ENCODE measurements around the gene PPP5C. TPM values are rescaled to one million over a fixed set of nuclear protein-coding genes. Genes with fewer than 3 reads are reported as not detected.
A peak's percentile ranks its signal among the peaks of the same experiment; 100 is the strongest.
"Not testable (repeated sequence)": the region's sequence is repeated elsewhere in the genome, so short reads cannot be mapped to it uniquely, and the experiment has no call there.

PPP5C gene
- total and polyA plus RNA-seq, 4 experiments from 2014 or later = 16.3 to 38.5 (median 33.8) TPM

DNA sequence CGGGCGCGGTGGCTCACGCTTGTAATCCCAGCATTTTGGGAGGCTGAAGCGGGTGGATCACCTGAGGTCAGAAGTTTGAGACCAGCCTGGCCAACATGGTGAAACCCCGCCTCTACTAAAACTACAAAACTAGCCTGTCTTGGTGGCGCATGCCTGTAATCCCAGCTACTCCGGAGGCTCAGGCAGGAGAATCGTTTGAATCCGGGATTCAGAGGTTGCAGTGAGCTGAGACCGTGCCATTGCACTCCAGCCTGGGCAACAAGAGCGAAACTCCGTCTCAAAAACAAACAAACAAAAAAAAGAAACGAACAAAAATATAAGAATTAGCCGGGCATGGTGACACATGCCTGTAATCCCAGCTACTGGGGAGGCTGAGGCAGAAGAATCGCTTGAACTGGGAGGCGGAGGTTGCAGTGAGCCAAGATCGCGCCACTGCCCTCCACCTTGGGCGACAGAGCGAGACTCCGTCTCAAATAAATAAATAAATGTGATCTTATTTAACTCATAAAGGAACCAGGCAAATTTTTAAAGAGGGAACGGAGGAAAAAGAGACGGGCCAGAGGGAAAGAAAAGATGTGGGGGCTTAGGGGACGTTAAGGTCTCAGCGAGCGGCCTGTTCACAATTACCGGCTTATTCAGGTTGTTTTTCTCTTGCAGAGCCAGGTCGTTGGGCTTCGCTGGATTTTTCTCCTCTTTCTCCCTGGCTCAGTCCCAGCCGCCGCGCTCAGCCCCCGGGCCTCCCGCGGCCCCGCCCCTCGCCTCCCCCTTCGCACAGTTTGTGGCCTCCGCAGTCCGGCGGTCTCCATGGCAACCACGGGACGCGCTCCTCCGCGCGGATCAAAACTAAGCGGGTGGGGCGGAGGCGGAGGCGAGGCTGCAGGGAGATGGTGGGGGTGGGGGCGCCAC, 69.2 kb downstream of the PPP5C start:
- H3K27ac Mint-ChIP-seq; intact Hi-C loops (cut with micrococcal nuclease); H3K9me3 Mint-ChIP-seq; H3K36me3 ChIP-seq (ENCODE audit: insufficient read depth, low read length); POLR2A ChIA-PET (ENCODE audit: partially characterized antibody); H3K9me3 ChIP-seq (ENCODE audit: control insufficient read depth in 1 of 2, low read length in 2 of 2); H3K36me3 Mint-ChIP-seq; DNase-seq; H3K27ac ChIP-seq (ENCODE audit: low read depth, low read length); H3K4me3 ChIP-seq (ENCODE audit: low read length in 2 of 2); H3K4me1 ChIP-seq (ENCODE audit: insufficient read depth, low read length): not testable (repeated sequence)
- CTCF ChIA-PET (ENCODE audit: partially characterized antibody) = interaction anchor here (1.0 to 1.4 kb wide), 2 partner anchors 10 to 13 kb away, joined by 3 read pairs; no protein-coding TSS in a partner anchor
- H3K4me3 Mint-ChIP-seq = peak overlapping the region in 2 of 8 donors; percentile 54 to 56
- H3K4me1 Mint-ChIP-seq = peaks cover 0 to 13% (median 3%) of the 10 kb centered on the region in 4 donors
- peaks cover 10% of the 10 kb centered on the region for H3K27me3 ChIP-seq (ENCODE audit: insufficient read depth, low read length)
- peaks cover 30 to 38% of the 10 kb centered on the region in 2 donors for H3K27me3 Mint-ChIP-seq

- H3K4me3 Mint-ChIP-seq = no peak overlapping the region
- POLR2A ChIA-PET (ENCODE audit: partially characterized antibody) = no interaction called here
- DNase-seq = no peak
- no peaks in the 10 kb centered on the region for H3K9me3 ChIP-seq (ENCODE audit: control insufficient read depth in 1 of 2, low read length in 2 of 2)
- no peak overlapping the region for H3K27ac Mint-ChIP-seq
- CTCF ChIA-PET (ENCODE audit: partially characterized antibody) = no interaction called here
- H3K27me3 Mint-ChIP-seq = peaks cover 25 to 33% of the 10 kb centered on the region in 2 donors
- H3K4me3 ChIP-seq (ENCODE audit: low read length in 2 of 2) = no peak overlapping the region
- no peaks in the 10 kb centered on the region for H3K36me3 ChIP-seq (ENCODE audit: insufficient read depth, low read length)
- no peak overlapping the region for H3K27ac ChIP-seq (ENCODE audit: low read depth, low read length)
- peaks cover 0 to 3% (median 0%) of the 10 kb centered on the region in 8 donors for H3K9me3 Mint-ChIP-seq
- H3K4me1 ChIP-seq (ENCODE audit: insufficient read depth, low read length) = peaks cover 7% of the 10 kb centered on the region
- intact Hi-C loops (cut with micrococcal nuclease) = no loop called here
- H3K36me3 Mint-ChIP-seq = no peaks in the 10 kb centered on the region
- peaks cover 1% of the 10 kb centered on the region for H3K27me3 ChIP-seq (ENCODE audit: insufficient read depth, low read length)
- peaks cover 0 to 6% (median under 1%) of the 10 kb centered on the region in 4 donors for H3K4me1 Mint-ChIP-seq
Observed at GRCh38 chr19:46420056-46420455, 73.2 kb downstream of the PPP5C start.

GRCh38 chr19:46422344-46422743, 75.5 kb downstream of the PPP5C start:
- H3K27ac Mint-ChIP-seq = no peak overlapping the region
- intact Hi-C loops (cut with micrococcal nuclease) = no loop called here
- CTCF ChIA-PET (ENCODE audit: partially characterized antibody) = no interaction called here

DNA sequence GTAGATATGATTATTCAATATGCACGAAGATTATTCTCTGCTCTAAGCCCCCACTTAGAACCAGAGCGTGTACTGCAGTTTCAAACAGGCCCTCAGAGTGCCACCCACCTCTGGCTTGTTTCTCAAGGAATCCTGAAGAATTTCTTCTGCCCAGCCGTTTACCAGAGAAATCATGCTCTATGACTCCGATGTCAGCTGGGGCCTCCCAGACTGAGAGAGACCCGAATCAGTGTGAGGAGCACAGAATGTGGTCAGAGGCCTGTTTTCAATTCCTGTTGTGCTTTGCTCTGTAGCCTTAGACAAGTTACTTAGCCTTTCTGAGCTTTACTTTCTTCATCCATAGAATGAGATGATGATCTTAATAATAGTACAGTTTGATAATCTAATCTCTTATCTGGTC, 76.3 kb downstream of the PPP5C start:
- Mint-ChIP-seq H3K4me1 (peaks cover 5 to 13% (median 9%) of the 10 kb centered on the region in 4 donors), H3K9me3 (peaks cover 0 to 2% (median 0%) of the 10 kb centered on the region in 8 donors), H3K4me3 (no peak overlapping the region), H3K27me3 (peaks cover 40 to 47% of the 10 kb centered on the region in 2 donors), H3K27ac (no peak overlapping the region), H3K36me3 (no peaks in the 10 kb centered on the region)
- Histone ChIP-seq H3K27me3 (ENCODE audit: insufficient read depth, low read length) (peaks cover 12% of the 10 kb centered on the region), H3K4me1 (ENCODE audit: insufficient read depth, low read length) (peaks cover 13% of the 10 kb centered on the region), H3K36me3 (ENCODE audit: insufficient read depth, low read length) (no peaks in the 10 kb centered on the region), H3K4me3 (ENCODE audit: low read length in 2 of 2) (no peak overlapping the region), H3K27ac (ENCODE audit: low read depth, low read length) (no peak overlapping the region), H3K9me3 (ENCODE audit: control insufficient read depth in 1 of 2, low read length in 2 of 2) (no peaks in the 10 kb centered on the region)
- POLR2A ChIA-PET (ENCODE audit: partially characterized antibody) = no interaction called here
- intact Hi-C loops (cut with micrococcal nuclease) = no loop called here
- CTCF ChIA-PET (ENCODE audit: partially characterized antibody) = no interaction called here
- no peak for DNase-seq

More at GRCh38 chr19:46422344-46422743, 75.5 kb downstream of the PPP5C start:
- Histone ChIP-seq H3K36me3 (ENCODE audit: insufficient read depth, low read length) (no peaks in the 10 kb centered on the region), H3K9me3 (ENCODE audit: control insufficient read depth in 1 of 2, low read length in 2 of 2) (no peaks in the 10 kb centered on the region), H3K4me3 (ENCODE audit: low read length in 2 of 2) (no peak overlapping the region), H3K4me1 (ENCODE audit: insufficient read depth, low read length) (peaks cover 13% of the 10 kb centered on the region), H3K27me3 (ENCODE audit: insufficient read depth, low read length) (peaks cover 9% of the 10 kb centered on the region), H3K27ac (ENCODE audit: low read depth, low read length) (no peak overlapping the region)
- POLR2A ChIA-PET (ENCODE audit: partially characterized antibody) = no interaction called here
- no peak overlapping the region for H3K4me3 Mint-ChIP-seq
- peaks cover 3 to 10% (median 7%) of the 10 kb centered on the region in 4 donors for H3K4me1 Mint-ChIP-seq
- peaks cover 35 to 39% of the 10 kb centered on the region in 2 donors for H3K27me3 Mint-ChIP-seq
- H3K9me3 Mint-ChIP-seq = peaks cover 0 to 2% (median 0%) of the 10 kb centered on the region in 8 donors
- H3K36me3 Mint-ChIP-seq = no peaks in the 10 kb centered on the region
- no peak for DNase-seq

- Histone ChIP-seq H3K27me3 (ENCODE audit: insufficient read depth, low read length) (peaks cover 14% of the 10 kb centered on the region), H3K27ac (ENCODE audit: low read depth, low read length) (no peak overlapping the region), H3K9me3 (ENCODE audit: control insufficient read depth in 1 of 2, low read length in 2 of 2) (no peaks in the 10 kb centered on the region), H3K4me3 (ENCODE audit: low read length in 2 of 2) (no peak overlapping the region), H3K4me1 (ENCODE audit: insufficient read depth, low read length) (peaks cover 23% of the 10 kb centered on the region), H3K36me3 (ENCODE audit: insufficient read depth, low read length) (no peaks in the 10 kb centered on the region)
- intact Hi-C loops (cut with micrococcal nuclease) = no loop called here
- POLR2A ChIA-PET (ENCODE audit: partially characterized antibody) = no interaction called here
- peak overlapping the region in 5 of 8 donors; percentile 0 to 68 (median 60) for H3K4me3 Mint-ChIP-seq
- H3K9me3 Mint-ChIP-seq = peaks cover 0 to 2% (median 0%) of the 10 kb centered on the region in 8 donors
- H3K36me3 Mint-ChIP-seq = no peaks in the 10 kb centered on the region
- peaks cover 51 to 57% of the 10 kb centered on the region in 2 donors for H3K27me3 Mint-ChIP-seq
- H3K27ac Mint-ChIP-seq = no peak overlapping the region
- peaks cover 12 to 25% (median 18%) of the 10 kb centered on the region in 4 donors for H3K4me1 Mint-ChIP-seq
- CTCF ChIA-PET (ENCODE audit: partially characterized antibody) = interaction anchor here (1.4 kb wide), 1 partner anchor 20 kb away, joined by 3 read pairs; no protein-coding TSS in a partner anchor
- DNase-seq = no peak
Observed at GRCh38 chr19:46426035-46426505, 79.2 kb downstream of the PPP5C start.

GRCh38 chr19:46426506-46427162, 79.7 kb downstream of the PPP5C start:
- peaks cover 52 to 58% of the 10 kb centered on the region in 2 donors for H3K27me3 Mint-ChIP-seq
- no peak overlapping the region for H3K27ac Mint-ChIP-seq
- POLR2A ChIA-PET (ENCODE audit: partially characterized antibody) = no interaction called here
- peak overlapping the region in 7 of 8 donors; percentile 1 to 78 (median 60) for H3K4me3 Mint-ChIP-seq
- peaks cover 0 to 2% (median 0%) of the 10 kb centered on the region in 8 donors for H3K9me3 Mint-ChIP-seq
- CTCF ChIA-PET (ENCODE audit: partially characterized antibody) = no interaction called here
- Histone ChIP-seq H3K4me1 (ENCODE audit: insufficient read depth, low read length) (peaks cover 23% of the 10 kb centered on the region), H3K9me3 (ENCODE audit: control insufficient read depth in 1 of 2, low read length in 2 of 2) (no peaks in the 10 kb centered on the region), H3K36me3 (ENCODE audit: insufficient read depth, low read length) (no peaks in the 10 kb centered on the region), H3K27me3 (ENCODE audit: insufficient read depth, low read length) (peaks cover 14% of the 10 kb centered on the region), H3K4me3 (ENCODE audit: low read length in 2 of 2) (no peak overlapping the region), H3K27ac (ENCODE audit: low read depth, low read length) (no peak overlapping the region)
- intact Hi-C loops (cut with micrococcal nuclease) = no loop called here
- peaks cover 12 to 25% (median 18%) of the 10 kb centered on the region in 4 donors for H3K4me1 Mint-ChIP-seq
- no peaks in the 10 kb centered on the region for H3K36me3 Mint-ChIP-seq
- no peak for DNase-seq

- POLR2A ChIA-PET (ENCODE audit: partially characterized antibody) = no interaction called here
Observed at GRCh38 chr19:46427518-46428045, 80.7 kb downstream of the PPP5C start.

More at GRCh38 chr19:46427518-46428045, 80.7 kb downstream of the PPP5C start:
- Mint-ChIP-seq H3K27me3 (peaks cover 52 to 57% of the 10 kb centered on the region in 2 donors), H3K4me1 (peaks cover 12 to 25% (median 18%) of the 10 kb centered on the region in 4 donors), H3K4me3 (peak overlapping the region in 4 of 8 donors; percentile 36 to 78 (median 69)), H3K36me3 (no peaks in the 10 kb centered on the region), H3K27ac (peak overlapping the region in 2 of 7 donors; percentile 12 to 48), H3K9me3 (peaks cover 0 to 2% (median 0%) of the 10 kb centered on the region in 8 donors)
- Histone ChIP-seq H3K4me1 (ENCODE audit: insufficient read depth, low read length) (peaks cover 23% of the 10 kb centered on the region), H3K36me3 (ENCODE audit: insufficient read depth, low read length) (no peaks in the 10 kb centered on the region), H3K27me3 (ENCODE audit: insufficient read depth, low read length) (peaks cover 14% of the 10 kb centered on the region), H3K4me3 (ENCODE audit: low read length in 2 of 2) (no peak overlapping the region), H3K9me3 (ENCODE audit: control insufficient read depth in 1 of 2, low read length in 2 of 2) (no peaks in the 10 kb centered on the region), H3K27ac (ENCODE audit: low read depth, low read length) (no peak overlapping the region)
- CTCF ChIA-PET (ENCODE audit: partially characterized antibody) = no interaction called here
- no peak for DNase-seq
- intact Hi-C loops (cut with micrococcal nuclease) = no loop called here
